NCI-H446 (cell line): ENCODE results near the gene STAG3.

Experiments used
- DNase-seq, 2 experiments: peaks; one replicate each; lab custom pipeline; 2025; lab: John Stamatoyannopoulos, UW

STAG3 gene

GRCh38 chr7:100154651-100155491 is 22.8 kb upstream of the STAG3 start:
- no peak for DNase-seq

DNA sequence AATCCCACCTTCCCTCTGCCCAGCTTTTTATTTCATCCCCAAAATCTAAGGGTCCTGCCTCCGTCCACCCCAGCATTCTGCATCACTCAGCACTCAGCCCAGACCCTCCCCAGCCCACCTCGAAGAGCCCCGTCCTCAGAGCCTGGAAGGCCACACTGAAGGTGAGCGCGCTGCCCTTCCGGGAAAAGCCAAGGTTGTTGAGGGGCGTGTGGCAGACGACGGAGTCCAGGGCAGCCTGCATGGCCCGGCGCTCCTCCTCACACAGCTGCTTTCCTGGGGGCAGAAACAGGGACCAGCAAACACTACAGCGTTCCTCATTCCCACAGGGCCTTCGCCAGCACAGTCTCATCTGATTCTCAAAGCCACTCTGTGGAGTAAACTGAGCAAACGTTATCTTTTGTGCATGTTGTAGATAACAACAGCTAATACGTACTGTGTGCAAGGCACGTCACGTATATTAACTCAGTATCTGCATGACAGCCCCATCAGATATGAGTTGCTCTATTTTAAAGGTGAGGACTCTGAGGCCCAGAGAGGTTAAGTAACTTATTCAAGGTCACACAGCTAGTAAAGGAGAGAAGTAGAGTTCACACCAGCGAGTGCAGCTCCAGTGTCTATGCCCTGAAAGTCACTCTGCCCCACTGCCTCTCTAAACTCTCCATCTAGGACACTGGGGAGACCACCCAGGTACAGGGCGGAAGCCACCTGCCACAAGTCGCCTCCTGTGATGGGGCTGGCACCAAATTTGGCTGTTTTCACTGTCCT is 22.0 kb upstream of the STAG3 start:
- DNase-seq = no peak

- no peak for DNase-seq
These were observed 21.2 kb upstream of the STAG3 start for GRCh38 chr7:100156331-100157068.

DNA sequence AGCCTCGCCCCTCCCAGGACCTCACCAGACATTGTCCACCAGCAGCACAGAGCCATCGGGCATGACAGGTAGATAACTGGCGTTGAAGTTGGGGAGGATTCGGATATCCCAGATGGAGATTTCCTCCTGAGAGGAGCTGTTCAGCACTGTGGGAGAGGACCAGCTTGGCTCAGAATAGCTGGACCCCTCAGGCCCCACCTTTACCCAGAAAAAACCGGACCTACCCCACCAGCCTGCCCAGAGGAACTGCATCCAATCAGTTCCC is 20.7 kb upstream of the STAG3 start:
- DNase-seq = no peak

- no peak for DNase-seq
These were observed 20.1 kb upstream of the STAG3 start for GRCh38 chr7:100157334-100158228.

DNA sequence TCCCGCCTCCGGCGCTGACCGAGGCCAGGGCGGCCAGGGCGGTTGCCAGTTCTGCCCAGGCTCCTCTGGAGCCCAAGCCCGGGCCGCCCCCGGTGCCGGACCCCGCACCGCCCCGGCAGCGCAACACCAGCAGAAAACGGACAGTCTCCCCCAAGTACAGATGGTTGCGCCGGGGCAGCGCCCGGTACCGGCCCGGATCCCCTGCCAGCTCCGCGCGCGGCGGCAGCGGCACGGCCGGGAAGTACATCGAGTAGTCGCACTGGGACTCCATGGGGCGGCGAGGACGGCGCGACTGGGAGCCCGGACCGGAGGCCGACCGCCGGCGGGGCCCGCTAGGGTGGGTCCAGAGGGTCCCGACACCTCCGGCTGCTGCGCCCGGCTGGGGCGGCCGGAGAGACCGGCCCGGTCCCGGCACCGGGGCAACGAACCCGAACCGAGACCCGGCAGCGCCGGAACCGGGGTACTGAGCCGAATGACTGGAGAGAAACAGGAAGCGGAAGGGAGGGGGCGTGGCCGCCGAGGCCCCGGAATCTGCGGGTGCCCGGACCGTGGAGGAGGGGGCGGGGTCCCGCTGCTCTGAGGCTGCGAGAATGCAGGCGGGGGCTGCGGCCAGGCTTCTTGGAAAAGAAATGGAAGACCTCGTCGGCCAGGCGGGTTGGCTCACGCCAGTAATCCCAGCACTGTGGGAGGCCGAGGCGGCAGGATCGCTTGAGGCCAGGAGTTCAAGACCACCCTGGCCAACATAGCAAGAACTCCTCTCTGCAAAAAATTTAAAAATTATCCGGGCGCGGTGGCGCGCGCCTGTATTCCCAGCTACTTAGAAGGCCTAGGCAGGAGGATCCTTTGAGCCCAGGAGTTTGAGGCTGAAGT is 19.3 kb upstream of the STAG3 start, which contains the start of gene TRAPPC14:
Gene TRAPPC14, minus strand, starts transcription at position 495 of the 870 bp plus-strand sequence. Its CDS starts 224 bp downstream, at position 271.
- DNase-seq = peak; percentile 48 to 77

- no peak for DNase-seq
These were observed 18.6 kb upstream of the STAG3 start for GRCh38 chr7:100159099-100159623.

DNA sequence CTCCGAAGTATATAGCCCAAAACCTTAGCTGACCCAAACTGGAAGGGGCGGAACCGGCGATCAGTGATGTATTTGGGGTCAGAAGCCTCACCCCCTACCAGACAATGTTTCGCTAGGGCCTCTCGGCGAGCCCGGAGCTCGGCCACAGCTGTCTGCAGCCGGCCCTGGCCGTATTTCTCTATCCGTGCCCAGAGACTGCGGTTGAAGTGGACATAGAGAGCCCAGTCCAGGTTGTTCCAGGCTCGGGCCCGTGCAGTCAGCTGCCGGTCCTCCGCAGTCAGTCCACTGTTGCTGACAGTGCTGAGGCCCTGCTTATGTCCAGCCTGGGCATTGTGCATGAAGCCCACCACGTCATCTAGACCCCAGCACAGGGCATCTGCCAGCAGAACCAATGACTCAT is 17.7 kb upstream of the STAG3 start:
- no peak for DNase-seq

- no peak for DNase-seq
These were observed 14.6 kb upstream of the STAG3 start for GRCh38 chr7:100163006-100163531.

DNA sequence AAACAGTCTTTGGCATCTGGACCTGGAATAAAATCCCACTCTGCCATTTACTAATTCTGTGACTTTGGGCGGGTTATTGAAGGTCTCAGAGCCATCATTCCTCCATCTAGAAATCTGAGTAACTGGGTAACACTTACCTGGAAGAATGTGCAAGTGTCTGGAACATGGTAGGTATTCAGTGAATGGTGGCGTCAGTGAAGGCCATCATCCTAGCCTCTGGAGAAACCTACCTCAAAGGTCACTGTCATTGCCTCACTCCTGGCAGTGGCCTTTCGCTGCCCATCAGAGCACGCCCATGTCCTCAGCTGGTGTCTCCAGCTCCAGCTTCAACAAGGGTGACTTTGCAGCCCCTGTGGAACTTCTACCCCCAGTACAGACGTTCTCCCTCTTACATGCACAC is 13.8 kb upstream of the STAG3 start:
- no peak for DNase-seq

DNA sequence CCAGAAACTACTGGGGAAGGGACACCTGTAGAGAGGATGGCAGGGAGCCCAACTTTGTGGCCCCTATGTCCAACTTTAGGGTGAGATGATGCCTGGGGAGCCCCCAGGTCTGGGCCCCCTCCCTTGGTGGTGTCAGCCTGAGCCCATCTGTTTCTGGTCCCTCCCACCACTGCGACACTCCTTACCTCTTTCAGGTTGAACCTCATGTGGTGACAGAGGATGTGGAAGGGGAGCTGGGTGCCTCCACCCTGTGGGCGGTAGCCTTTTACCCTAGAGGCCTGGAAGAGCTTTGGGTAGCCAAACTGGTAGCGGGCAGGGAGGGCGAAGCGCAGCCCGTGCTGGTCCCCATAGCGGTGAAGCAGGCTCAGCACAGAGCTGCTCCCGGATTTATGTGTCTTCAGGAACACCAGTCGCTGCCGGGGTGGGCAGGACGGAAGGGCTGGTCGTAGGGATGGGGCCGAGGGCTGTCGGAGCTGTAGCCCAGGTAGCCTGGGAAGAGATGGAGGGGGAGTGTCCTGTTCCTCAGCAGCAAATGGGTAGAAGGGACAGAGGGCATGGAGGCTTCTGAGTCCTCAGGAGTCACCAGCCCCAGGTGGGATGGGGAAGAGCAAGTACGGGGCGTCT is 11.3 kb upstream of the STAG3 start:
- DNase-seq = no peak

GRCh38 chr7:100166970-100167911 is 10.5 kb upstream of the STAG3 start:
- DNase-seq = no peak

DNA sequence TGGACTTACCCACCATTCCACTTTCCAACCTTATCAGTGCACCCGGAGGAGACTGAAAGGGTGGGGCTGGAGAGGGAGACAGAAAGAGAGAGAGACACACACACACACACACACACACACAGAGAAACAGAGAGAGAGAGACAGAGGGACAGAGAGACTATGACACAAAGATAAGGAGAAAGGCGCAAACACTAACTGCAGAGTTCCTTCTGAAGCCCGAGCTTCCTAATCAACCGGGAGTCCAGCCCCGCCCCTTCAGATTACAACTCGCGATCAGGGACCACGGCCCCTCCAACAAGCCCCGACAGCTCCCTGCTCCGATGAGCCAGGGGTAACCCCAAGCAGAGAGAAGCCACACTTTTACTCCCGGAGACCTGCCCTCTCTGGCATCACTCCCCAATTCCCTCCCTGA is 9.8 kb upstream of the STAG3 start:
- no peak for DNase-seq

DNA sequence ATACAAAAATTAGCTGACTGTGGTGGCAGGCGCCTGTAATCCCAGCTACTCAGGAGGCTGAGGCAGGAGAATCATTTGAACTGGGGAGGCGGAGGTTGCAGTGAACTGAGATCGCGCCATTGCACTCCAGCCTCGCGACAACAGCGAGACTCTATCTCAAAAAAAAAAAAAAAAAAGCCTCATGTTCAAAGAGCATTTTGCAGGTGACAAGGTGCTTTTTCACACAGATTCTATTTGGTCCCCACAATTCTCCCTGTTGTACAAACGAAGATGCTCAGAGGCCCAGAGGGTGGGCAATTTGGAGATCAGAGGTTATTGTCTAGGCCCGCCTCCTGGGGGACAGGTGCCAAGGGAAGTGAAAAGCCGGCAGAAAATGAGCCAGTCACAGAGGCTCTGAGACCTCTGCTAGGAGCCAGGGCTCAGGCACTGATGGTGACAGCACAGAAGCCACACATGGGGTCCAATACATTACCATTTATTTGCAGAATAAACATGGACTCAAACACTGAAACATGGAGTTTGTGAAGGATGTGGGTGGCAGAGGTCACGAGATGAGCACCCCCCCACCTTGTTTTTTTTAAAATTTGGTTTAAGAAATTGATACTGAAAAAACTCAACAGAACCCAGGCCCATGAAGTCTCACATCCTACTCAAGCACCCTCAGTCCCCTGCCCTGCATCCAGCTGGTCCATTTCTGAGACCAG is 8.4 kb upstream of the STAG3 start:
- DNase-seq = no peak

DNA sequence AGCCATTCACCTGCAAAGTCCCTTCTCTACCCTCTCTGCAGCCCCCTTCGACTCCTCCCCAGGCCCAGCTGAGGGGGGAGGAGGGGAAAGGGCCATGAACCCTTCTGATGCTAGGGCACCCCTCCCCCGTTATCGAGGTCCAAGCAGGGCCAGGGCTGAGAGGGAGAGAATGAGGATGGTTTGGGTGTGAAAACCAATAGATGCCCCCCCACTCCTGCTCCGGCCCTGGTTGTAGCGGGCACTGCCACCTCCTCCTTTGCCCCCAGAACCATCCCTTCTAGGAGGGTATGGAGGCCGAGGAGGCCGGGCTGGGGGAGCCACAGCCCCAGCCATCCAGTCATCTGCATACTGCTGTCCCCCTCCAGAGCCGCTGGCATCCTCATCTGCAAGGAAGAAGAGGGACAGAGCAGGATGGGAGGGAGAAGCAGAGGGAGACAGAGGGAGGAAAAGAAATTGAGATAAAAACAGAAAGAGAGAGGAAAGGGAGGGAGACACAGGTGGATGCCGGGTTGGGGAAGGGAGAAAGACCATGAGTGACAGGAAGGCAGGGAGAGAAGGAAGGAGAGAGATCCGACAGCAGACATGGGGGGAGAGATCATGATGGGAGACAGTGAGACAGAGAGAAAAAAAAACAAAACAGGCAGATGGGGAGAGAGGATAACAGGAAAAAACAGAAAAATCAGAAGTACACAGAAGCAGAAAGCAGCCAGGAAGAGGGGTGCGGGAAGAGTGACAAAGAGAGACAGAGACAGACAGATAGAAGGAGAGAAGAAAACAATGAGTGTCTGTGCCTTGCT is 7.4 kb upstream of the STAG3 start:
- no peak for DNase-seq

- no peak for DNase-seq
These were observed 6.5 kb upstream of the STAG3 start for GRCh38 chr7:100171087-100171681.

- DNase-seq = no peak
These were observed 5.9 kb upstream of the STAG3 start for GRCh38 chr7:100171840-100172239.
